Endothelial cell of umbilical vein (primary cell): Measurements from ENCODE around the gene PRM1.

ENCODE experiments used
- EZH2 ChIP-seq: IDR thresholded peaks from 2 replicates; pipeline ENCODE4 v1.6.1; 2012; ENCODE audit warnings: borderline replicate concordance, low read depth, mild to moderate bottlenecking, moderate library complexity, low read length, inconsistent platforms; ENCODE audit not compliant: severe bottlenecking
- FOS ChIP-seq: IDR thresholded peaks from 2 replicates; pipeline ENCODE4 v1.6.1; 2011; ENCODE audit warnings: mild to moderate bottlenecking, low read length, moderate library complexity, borderline replicate concordance; ENCODE audit not compliant: insufficient read depth
- JUN ChIP-seq: IDR thresholded peaks from 2 replicates; pipeline ENCODE4 v1.6.1; 2011; ENCODE audit warnings: borderline replicate concordance, low read depth; ENCODE audit not compliant: insufficient read length, insufficient read depth
- MYC ChIP-seq: IDR thresholded peaks from one replicate; pipeline ENCODE4 v1.6.1; 2011; ENCODE audit warnings: mild to moderate bottlenecking, low read depth, low read length
- POLR2A ChIP-seq: IDR thresholded peaks from 2 replicates; pipeline ENCODE4 v1.6.1; 2012; ENCODE audit warnings: low read depth, mild to moderate bottlenecking, control low read depth, low read length
- POLR2AphosphoS5 ChIP-seq: IDR thresholded peaks from 2 replicates; pipeline ENCODE4 v1.6.1; 2012; ENCODE audit warnings: low read depth, mild to moderate bottlenecking, control low read depth, low read length, moderate library complexity; ENCODE audit not compliant: insufficient read depth
- TF ChIP-seq, protein P1 (sequence below), 2 donors: IDR thresholded peaks; 1 replicate in 1 of 2; 2 replicates in 1 of 2; pipeline ENCODE4 v1.5.1; 2011; ENCODE audit warnings: low read length in 2 of 2, mild to moderate bottlenecking in 2 of 2, moderate library complexity in 2 of 2, control low read depth in 1 of 2, inconsistent platforms in 1 of 2, low read depth in 1 of 2; ENCODE audit not compliant: insufficient read depth in 1 of 2; ENCODE audit errors: extremely low read depth in 1 of 2
- TF ChIP-seq, protein P2 (sequence below): IDR thresholded peaks from 2 replicates; pipeline ENCODE4 v1.6.1; 2011; ENCODE audit not compliant: insufficient read depth, insufficient read length

DNA sequence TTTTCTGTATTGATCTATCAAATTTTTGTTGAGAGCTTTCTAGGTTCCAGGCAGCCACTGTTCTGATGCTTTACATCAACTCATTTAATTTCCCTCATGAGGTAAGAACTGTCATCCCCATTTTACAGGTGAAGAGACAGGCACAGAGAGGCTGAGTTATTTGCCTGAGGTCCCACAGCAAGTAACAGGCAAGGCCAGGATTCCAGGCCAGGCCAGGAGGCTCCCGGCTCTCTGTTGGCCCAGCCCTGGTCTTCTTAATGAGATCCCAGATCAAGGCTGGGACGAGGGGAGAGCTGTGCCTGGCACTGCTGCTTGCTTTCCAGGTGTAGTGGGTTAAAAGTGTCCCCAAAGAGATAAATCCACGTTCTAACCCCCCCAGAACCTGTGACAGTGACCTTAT is 41.7 kb upstream of the PRM1 start:
- TF ChIP-seq, protein P1, sequence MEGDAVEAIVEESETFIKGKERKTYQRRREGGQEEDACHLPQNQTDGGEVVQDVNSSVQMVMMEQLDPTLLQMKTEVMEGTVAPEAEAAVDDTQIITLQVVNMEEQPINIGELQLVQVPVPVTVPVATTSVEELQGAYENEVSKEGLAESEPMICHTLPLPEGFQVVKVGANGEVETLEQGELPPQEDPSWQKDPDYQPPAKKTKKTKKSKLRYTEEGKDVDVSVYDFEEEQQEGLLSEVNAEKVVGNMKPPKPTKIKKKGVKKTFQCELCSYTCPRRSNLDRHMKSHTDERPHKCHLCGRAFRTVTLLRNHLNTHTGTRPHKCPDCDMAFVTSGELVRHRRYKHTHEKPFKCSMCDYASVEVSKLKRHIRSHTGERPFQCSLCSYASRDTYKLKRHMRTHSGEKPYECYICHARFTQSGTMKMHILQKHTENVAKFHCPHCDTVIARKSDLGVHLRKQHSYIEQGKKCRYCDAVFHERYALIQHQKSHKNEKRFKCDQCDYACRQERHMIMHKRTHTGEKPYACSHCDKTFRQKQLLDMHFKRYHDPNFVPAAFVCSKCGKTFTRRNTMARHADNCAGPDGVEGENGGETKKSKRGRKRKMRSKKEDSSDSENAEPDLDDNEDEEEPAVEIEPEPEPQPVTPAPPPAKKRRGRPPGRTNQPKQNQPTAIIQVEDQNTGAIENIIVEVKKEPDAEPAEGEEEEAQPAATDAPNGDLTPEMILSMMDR (IDR thresholded peaks at IDR 0.05; ENCODE audit: extremely low read depth in 1 of 2, insufficient read depth in 1 of 2, low read depth in 1 of 2, low read length in 2 of 2): no peak
- TF ChIP-seq POLR2A (no peak), EZH2 (no peak), JUN (no peak), POLR2AphosphoS5 (no peak), FOS (no peak), MYC (no peak)
- TF ChIP-seq, protein P2, sequence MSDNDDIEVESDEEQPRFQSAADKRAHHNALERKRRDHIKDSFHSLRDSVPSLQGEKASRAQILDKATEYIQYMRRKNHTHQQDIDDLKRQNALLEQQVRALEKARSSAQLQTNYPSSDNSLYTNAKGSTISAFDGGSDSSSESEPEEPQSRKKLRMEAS: no peak
